DOHH2 (cell line): Measurements from ENCODE around the gene JAK3.

Source experiments
- H3F3A ChIP-seq: fragments of 200-600 bp; sonication (generic), shearing (Covaris generic); 2 replicates; pipeline ENCODE4 v1.6.0; 2016; ENCODE audit warnings: antibody characterized with exemption, mild to moderate bottlenecking; ENCODE audit not compliant: control insufficient read depth, insufficient read depth
- H3K27ac ChIP-seq: fragments of 200-600 bp; sonication (generic); 2 replicates; pipeline ENCODE4 v1.5.1; 2014; ENCODE audit warnings: low read depth, mild to moderate bottlenecking, low read length, moderate library complexity
- H3K27me3 ChIP-seq: fragments of 200-600 bp; sonication (generic); 2 replicates; pipeline ENCODE4 v1.6.1; 2014; ENCODE audit warnings: mild to moderate bottlenecking, low read length, mixed read lengths; ENCODE audit not compliant: control insufficient read depth
- H3K36me3 ChIP-seq: fragments of 200-600 bp; sonication (generic); 2 replicates; pipeline ENCODE4 v1.6.1; 2014; ENCODE audit warnings: mild to moderate bottlenecking, low read length, moderate library complexity, mixed read lengths; ENCODE audit not compliant: control insufficient read depth
- H3K4me1 ChIP-seq: fragments of 200-600 bp; sonication (generic); 2 replicates; pipeline ENCODE4 v1.6.1; 2014; ENCODE audit warnings: mild to moderate bottlenecking, low read length, mixed read lengths; ENCODE audit not compliant: control insufficient read depth
- H3K4me2 ChIP-seq: fragments of 200-600 bp; sonication (generic); 2 replicates; pipeline ENCODE4 v1.6.0; 2014; ENCODE audit warnings: mild to moderate bottlenecking, low read length, moderate library complexity
- H3K4me3 ChIP-seq: fragments of 200-600 bp; sonication (generic); 2 replicates; pipeline ENCODE4 v1.5.1; 2014; ENCODE audit warnings: mild to moderate bottlenecking, low read length, mixed read lengths
- H3K79me2 ChIP-seq: fragments of 200-600 bp; sonication (generic); 2 replicates; pipeline ENCODE4 v1.6.1; 2014; ENCODE audit warnings: mild to moderate bottlenecking, low read length, mixed read lengths; ENCODE audit not compliant: control insufficient read depth
- H3K9me2 ChIP-seq: fragments of 200-600 bp; sonication (generic); replicated peaks from 2 replicates; pipeline ENCODE4 v1.6.1; 2014; ENCODE audit warnings: mild to moderate bottlenecking, low read length, mixed read lengths; ENCODE audit not compliant: control insufficient read depth
- H3K9me3 ChIP-seq: fragments of 200-600 bp; sonication (generic); 2 replicates; pipeline ENCODE4 v1.6.1; 2014; ENCODE audit warnings: antibody characterized with exemption, low read length, mixed read lengths; ENCODE audit not compliant: control insufficient read depth, insufficient read depth
- H4K20me1 ChIP-seq: fragments of 200-600 bp; sonication (generic); 2 replicates; pipeline ENCODE4 v1.6.0; 2014; ENCODE audit warnings: low read depth, mild to moderate bottlenecking, antibody characterized with exemption, low read length, moderate library complexity; ENCODE audit not compliant: control insufficient read depth, insufficient read depth
- CTCF ChIP-seq: fragments of 200-600 bp; sonication (generic); IDR thresholded peaks from one replicate; pipeline ENCODE4 v1.5.1; 2014; ENCODE audit warnings: antibody characterized with exemption, mild to moderate bottlenecking, low read depth, low read length; ENCODE audit not compliant: poor library complexity, severe bottlenecking
- EZH2phosphoT487 ChIP-seq: fragments of 200-600 bp; sonication (generic); IDR thresholded peaks from 2 replicates; pipeline ENCODE4 v1.6.1; 2017; ENCODE audit warnings: borderline replicate concordance, mild to moderate bottlenecking, antibody characterized with exemption, low read length, moderate library complexity, mixed read lengths

Gene JAK3

GRCh38 chr19:17821190-17821589 lies 26.6 kb downstream of the JAK3 start, which contains the start of gene INSL3:
INSL3 (minus strand) TSS chr19:17821519; CDS start chr19:17821506, 13 bp downstream.
- H3K79me2 ChIP-seq: no peaks in the 10 kb centered on the region
- TF ChIP-seq CTCF (no peak), EZH2phosphoT487 (no peak)

GRCh38 chr19:17817668-17818363 lies 30.0 kb downstream of the JAK3 start:
- Histone ChIP-seq H3K4me3 (no peak overlapping the region), H3F3A (no peaks in the 10 kb centered on the region), H3K4me2 (no peak overlapping the region), H3K9me2 (no peaks in the 10 kb centered on the region), H3K27ac (no peak overlapping the region), H4K20me1 (no peaks in the 10 kb centered on the region), H3K4me1 (no peaks in the 10 kb centered on the region), H3K36me3 (no peaks in the 10 kb centered on the region), H3K9me3 (no peaks in the 10 kb centered on the region), H3K27me3 (no peaks in the 10 kb centered on the region), H3K79me2 (no peaks in the 10 kb centered on the region)
- TF ChIP-seq EZH2phosphoT487 (no peak), CTCF (no peak)

More at GRCh38 chr19:17821190-17821589, 26.6 kb downstream of the JAK3 start, which contains the start of gene INSL3:
- Histone ChIP-seq H4K20me1 (no peaks in the 10 kb centered on the region), H3K9me3 (no peaks in the 10 kb centered on the region), H3K27ac (no peak within 1 kb of the TSS), H3K36me3 (no peaks in the 10 kb centered on the region), H3F3A (no peaks in the 10 kb centered on the region), H3K4me2 (no peak within 1 kb of the TSS), H3K4me3 (no peak within 1 kb of the TSS), H3K4me1 (no peaks in the 10 kb centered on the region), H3K27me3 (no peaks in the 10 kb centered on the region), H3K9me2 (no peaks in the 10 kb centered on the region)

- TF ChIP-seq EZH2phosphoT487: no peak
- TF ChIP-seq CTCF: no peak
- Histone ChIP-seq H4K20me1 (no peaks in the 10 kb centered on the region), H3K36me3 (no peaks in the 10 kb centered on the region), H3K79me2 (no peaks in the 10 kb centered on the region), H3K9me2 (no peaks in the 10 kb centered on the region), H3K9me3 (no peaks in the 10 kb centered on the region), H3K4me3 (no peak overlapping the region), H3K4me2 (no peak overlapping the region), H3F3A (no peaks in the 10 kb centered on the region), H3K27me3 (peaks cover 13% of the 10 kb centered on the region), H3K27ac (no peak overlapping the region), H3K4me1 (no peaks in the 10 kb centered on the region)
Measured at GRCh38 chr19:17812099-17812498, 35.7 kb downstream of the JAK3 start.
